Measurements from ENCODE around the gene PRELID3B.

Gene PRELID3B

GRCh38 chr20:59075934-59076508 lies 33.4 kb upstream of the PRELID3B start:
- Histone ChIP-seq H3K27ac (ENCODE audit: low read depth, low read length) (no peak overlapping the region), H3K27me3 (ENCODE audit: control insufficient read depth in 5 of 5, insufficient read depth in 4 of 5, low read length in 5 of 5) (peaks cover 4 to 12% (median 6%) of the 10 kb centered on the region in 5 donors), H3K4me3 (ENCODE audit: low read depth in 1 of 5, low read length in 5 of 5) (no peak overlapping the region), H3K4me1 (ENCODE audit: control insufficient read depth in 5 of 5, insufficient read depth in 5 of 5, low read length in 5 of 5) (no peaks in the 10 kb centered on the region), H3K9me3 (ENCODE audit: control insufficient read depth in 5 of 5, low read length in 5 of 5) (no peaks in the 10 kb centered on the region), H3K36me3 (ENCODE audit: control insufficient read depth in 5 of 5, insufficient read depth in 5 of 5, low read length in 5 of 5) (no peaks in the 10 kb centered on the region), H3K9ac (ENCODE audit: low read length in 5 of 5) (no peak overlapping the region)

DNA sequence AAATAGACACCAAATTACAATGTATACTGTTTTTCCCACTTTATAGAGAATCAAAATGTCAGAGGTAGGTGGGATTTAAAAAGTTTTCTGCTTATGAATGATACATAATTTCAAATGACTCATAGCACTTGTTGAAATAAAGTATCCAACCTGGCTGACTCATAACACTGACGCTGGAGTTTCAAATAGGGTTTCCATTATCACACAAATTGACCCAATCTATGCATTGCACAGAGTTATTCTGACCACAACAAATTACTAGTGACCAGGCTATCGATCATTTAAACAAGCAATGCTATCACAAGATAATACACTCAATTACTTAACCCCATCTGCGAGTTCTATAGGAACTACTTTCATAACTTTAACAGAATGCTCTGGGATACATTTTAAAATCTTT lies 31.9 kb upstream of the PRELID3B start:
- Histone ChIP-seq H3K9me3 (ENCODE audit: control insufficient read depth in 5 of 5, low read length in 5 of 5) (no peaks in the 10 kb centered on the region), H3K4me3 (ENCODE audit: low read depth in 1 of 5, low read length in 5 of 5) (no peak overlapping the region), H3K27me3 (ENCODE audit: control insufficient read depth in 5 of 5, insufficient read depth in 4 of 5, low read length in 5 of 5) (peaks cover 4 to 12% (median 7%) of the 10 kb centered on the region in 5 donors), H3K36me3 (ENCODE audit: control insufficient read depth in 5 of 5, insufficient read depth in 5 of 5, low read length in 5 of 5) (no peaks in the 10 kb centered on the region), H3K27ac (ENCODE audit: low read depth, low read length) (no peak overlapping the region), H3K9ac (ENCODE audit: low read length in 5 of 5) (no peak overlapping the region), H3K4me1 (ENCODE audit: control insufficient read depth in 5 of 5, insufficient read depth in 5 of 5, low read length in 5 of 5) (peaks cover 0 to 3% (median 0%) of the 10 kb centered on the region in 5 donors)

DNA sequence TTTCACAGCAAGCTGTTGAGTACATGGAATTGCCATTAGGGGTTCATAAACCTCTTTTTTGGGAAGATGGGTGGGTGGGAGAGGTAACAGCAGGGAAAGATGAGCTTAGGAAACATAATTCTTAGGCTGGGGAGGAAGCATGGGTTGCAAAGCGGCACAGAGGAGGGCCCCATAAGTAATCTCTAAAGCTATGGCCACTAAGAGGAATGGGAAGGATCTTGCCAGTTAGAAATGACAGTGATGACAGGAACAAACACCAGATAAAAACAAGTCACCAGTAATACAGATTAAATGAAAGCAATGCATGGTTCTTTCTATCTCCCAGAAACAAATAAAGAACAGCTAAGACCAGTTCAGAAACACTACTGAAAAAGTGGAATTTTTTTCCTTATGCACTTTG lies 31.0 kb upstream of the PRELID3B start:
- Histone ChIP-seq H3K9ac (ENCODE audit: low read length in 5 of 5) (no peak overlapping the region), H3K4me3 (ENCODE audit: low read depth in 1 of 5, low read length in 5 of 5) (no peak overlapping the region), H3K27me3 (ENCODE audit: control insufficient read depth in 5 of 5, insufficient read depth in 4 of 5, low read length in 5 of 5) (peaks cover 4 to 12% (median 7%) of the 10 kb centered on the region in 5 donors), H3K4me1 (ENCODE audit: control insufficient read depth in 5 of 5, insufficient read depth in 5 of 5, low read length in 5 of 5) (peaks cover 0 to 6% (median 0%) of the 10 kb centered on the region in 5 donors), H3K9me3 (ENCODE audit: control insufficient read depth in 5 of 5, low read length in 5 of 5) (no peaks in the 10 kb centered on the region), H3K36me3 (ENCODE audit: control insufficient read depth in 5 of 5, insufficient read depth in 5 of 5, low read length in 5 of 5) (no peaks in the 10 kb centered on the region), H3K27ac (ENCODE audit: low read depth, low read length) (no peak overlapping the region)

DNA sequence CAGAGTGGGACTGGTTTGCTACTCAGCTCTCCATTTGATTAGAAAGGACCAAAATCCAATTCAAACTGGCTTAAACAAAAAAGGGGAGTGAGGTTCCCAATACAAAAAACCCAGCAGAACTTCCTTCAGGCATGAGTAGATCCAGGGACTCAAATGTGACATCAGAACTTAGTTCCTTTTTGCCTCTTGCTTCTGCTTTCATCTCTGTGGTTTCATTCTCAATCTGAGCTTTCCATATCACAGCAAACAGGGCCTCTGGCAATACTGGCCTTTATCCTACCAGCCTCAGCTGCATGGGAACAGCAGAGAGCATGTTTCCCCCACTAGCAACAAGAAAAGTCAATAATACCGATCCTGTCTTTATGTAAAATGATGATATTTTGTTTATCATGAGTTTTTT lies 28.6 kb upstream of the PRELID3B start:
- Histone ChIP-seq H3K9ac (ENCODE audit: low read length in 5 of 5) (no peak overlapping the region), H3K27me3 (ENCODE audit: control insufficient read depth in 5 of 5, insufficient read depth in 4 of 5, low read length in 5 of 5) (peaks cover 0 to 8% (median 7%) of the 10 kb centered on the region in 5 donors), H3K4me3 (ENCODE audit: low read depth in 1 of 5, low read length in 5 of 5) (no peak overlapping the region), H3K36me3 (ENCODE audit: control insufficient read depth in 5 of 5, insufficient read depth in 5 of 5, low read length in 5 of 5) (no peaks in the 10 kb centered on the region), H3K27ac (ENCODE audit: low read depth, low read length) (no peak overlapping the region), H3K9me3 (ENCODE audit: control insufficient read depth in 5 of 5, low read length in 5 of 5) (no peaks in the 10 kb centered on the region), H3K4me1 (ENCODE audit: control insufficient read depth in 5 of 5, insufficient read depth in 5 of 5, low read length in 5 of 5) (peaks cover 0 to 10% (median 0%) of the 10 kb centered on the region in 5 donors)

DNA sequence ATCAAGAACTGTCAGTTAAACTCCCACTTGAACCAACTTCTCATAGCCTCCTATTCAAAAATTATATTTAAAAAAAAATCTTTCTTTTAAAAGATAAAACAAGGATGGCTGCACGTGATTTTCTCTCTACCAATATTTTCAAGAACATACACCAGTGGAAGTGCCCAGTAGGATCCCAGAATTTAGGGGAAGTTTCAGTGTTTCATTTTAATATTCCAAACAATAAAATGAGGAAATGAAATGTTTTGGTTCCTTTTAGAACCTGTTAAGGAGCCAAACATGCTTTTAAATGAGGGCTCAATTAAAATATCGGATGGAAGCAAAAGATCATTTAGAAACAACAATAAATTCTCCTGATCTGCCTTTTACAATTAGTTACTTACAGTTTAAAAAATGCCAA lies 26.4 kb upstream of the PRELID3B start:
- Histone ChIP-seq H3K9ac (ENCODE audit: low read length in 5 of 5) (no peak overlapping the region), H3K4me3 (ENCODE audit: low read depth in 1 of 5, low read length in 5 of 5) (no peak overlapping the region), H3K36me3 (ENCODE audit: control insufficient read depth in 5 of 5, insufficient read depth in 5 of 5, low read length in 5 of 5) (no peaks in the 10 kb centered on the region), H3K9me3 (ENCODE audit: control insufficient read depth in 5 of 5, low read length in 5 of 5) (no peaks in the 10 kb centered on the region), H3K4me1 (ENCODE audit: control insufficient read depth in 5 of 5, insufficient read depth in 5 of 5, low read length in 5 of 5) (peaks cover 0 to 12% (median 0%) of the 10 kb centered on the region in 5 donors), H3K27me3 (ENCODE audit: control insufficient read depth in 5 of 5, insufficient read depth in 4 of 5, low read length in 5 of 5) (peaks cover 0 to 5% (median 2%) of the 10 kb centered on the region in 5 donors), H3K27ac (ENCODE audit: low read depth, low read length) (no peak overlapping the region)

DNA sequence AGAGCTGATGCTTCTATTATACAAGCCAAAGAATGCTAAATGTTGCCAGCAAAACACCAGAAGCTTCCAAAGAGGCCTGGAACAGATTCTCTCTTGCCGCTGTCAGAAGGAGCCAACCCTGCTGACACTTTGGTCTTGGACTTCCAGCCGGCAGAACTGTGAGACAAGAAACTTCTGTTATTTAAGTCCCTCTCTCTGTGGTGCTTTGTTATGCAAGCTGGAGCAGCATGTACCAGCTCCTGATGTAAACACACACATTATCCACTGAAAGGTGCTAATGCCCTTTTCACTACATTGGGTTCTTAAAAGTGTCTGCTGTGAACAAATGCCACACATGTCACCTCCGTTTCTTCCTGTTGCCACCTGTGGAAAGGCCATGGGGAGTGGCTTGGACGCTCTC lies 25.9 kb upstream of the PRELID3B start:
- peaks cover 0 to 5% (median 3%) of the 10 kb centered on the region in 5 donors for H3K27me3 ChIP-seq (ENCODE audit: control insufficient read depth in 5 of 5, insufficient read depth in 4 of 5, low read length in 5 of 5)
- no peak overlapping the region for H3K27ac ChIP-seq (ENCODE audit: low read depth, low read length)
- no peaks in the 10 kb centered on the region for H3K36me3 ChIP-seq (ENCODE audit: control insufficient read depth in 5 of 5, insufficient read depth in 5 of 5, low read length in 5 of 5)
- H3K9me3 ChIP-seq (ENCODE audit: control insufficient read depth in 5 of 5, low read length in 5 of 5): no peaks in the 10 kb centered on the region
- peaks cover 0 to 12% (median 0%) of the 10 kb centered on the region in 5 donors for H3K4me1 ChIP-seq (ENCODE audit: control insufficient read depth in 5 of 5, insufficient read depth in 5 of 5, low read length in 5 of 5)
- H3K9ac ChIP-seq (ENCODE audit: low read length in 5 of 5): no peak overlapping the region
- H3K4me3 ChIP-seq (ENCODE audit: low read depth in 1 of 5, low read length in 5 of 5): no peak overlapping the region

DNA sequence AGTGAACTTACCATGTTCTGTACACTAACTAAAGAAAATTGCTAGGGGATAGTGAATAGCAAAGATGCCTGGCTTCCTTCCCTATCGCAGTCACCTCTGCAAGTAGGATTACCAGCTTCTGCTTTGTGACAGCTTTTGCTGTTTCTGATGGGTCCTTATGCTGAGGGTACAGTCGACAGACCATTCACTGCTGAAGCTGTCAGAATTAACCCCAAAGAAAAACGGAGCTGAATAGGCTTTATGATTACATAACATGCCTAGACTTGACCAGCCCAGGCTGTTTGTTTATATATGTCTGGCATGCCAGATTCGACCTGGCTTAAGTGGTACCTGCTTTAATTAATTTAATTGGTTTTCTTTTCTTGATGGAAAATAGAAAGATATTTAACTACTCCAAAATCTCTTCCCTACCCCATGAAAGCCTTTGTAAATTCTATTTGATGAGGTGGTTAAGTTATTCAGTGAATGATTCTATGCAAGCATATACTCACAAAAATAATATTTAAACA lies 21.7 kb upstream of the PRELID3B start:
- Histone ChIP-seq H3K27ac (ENCODE audit: low read depth, low read length) (no peak overlapping the region), H3K9ac (ENCODE audit: low read length in 5 of 5) (no peak overlapping the region), H3K36me3 (ENCODE audit: control insufficient read depth in 5 of 5, insufficient read depth in 5 of 5, low read length in 5 of 5) (no peaks in the 10 kb centered on the region), H3K4me3 (ENCODE audit: low read depth in 1 of 5, low read length in 5 of 5) (no peak overlapping the region), H3K27me3 (ENCODE audit: control insufficient read depth in 5 of 5, insufficient read depth in 4 of 5, low read length in 5 of 5) (peaks cover 0 to 5% (median 0%) of the 10 kb centered on the region in 5 donors), H3K4me1 (ENCODE audit: control insufficient read depth in 5 of 5, insufficient read depth in 5 of 5, low read length in 5 of 5) (peaks cover 0 to 14% (median 0%) of the 10 kb centered on the region in 5 donors), H3K9me3 (ENCODE audit: control insufficient read depth in 5 of 5, low read length in 5 of 5) (no peaks in the 10 kb centered on the region)

DNA sequence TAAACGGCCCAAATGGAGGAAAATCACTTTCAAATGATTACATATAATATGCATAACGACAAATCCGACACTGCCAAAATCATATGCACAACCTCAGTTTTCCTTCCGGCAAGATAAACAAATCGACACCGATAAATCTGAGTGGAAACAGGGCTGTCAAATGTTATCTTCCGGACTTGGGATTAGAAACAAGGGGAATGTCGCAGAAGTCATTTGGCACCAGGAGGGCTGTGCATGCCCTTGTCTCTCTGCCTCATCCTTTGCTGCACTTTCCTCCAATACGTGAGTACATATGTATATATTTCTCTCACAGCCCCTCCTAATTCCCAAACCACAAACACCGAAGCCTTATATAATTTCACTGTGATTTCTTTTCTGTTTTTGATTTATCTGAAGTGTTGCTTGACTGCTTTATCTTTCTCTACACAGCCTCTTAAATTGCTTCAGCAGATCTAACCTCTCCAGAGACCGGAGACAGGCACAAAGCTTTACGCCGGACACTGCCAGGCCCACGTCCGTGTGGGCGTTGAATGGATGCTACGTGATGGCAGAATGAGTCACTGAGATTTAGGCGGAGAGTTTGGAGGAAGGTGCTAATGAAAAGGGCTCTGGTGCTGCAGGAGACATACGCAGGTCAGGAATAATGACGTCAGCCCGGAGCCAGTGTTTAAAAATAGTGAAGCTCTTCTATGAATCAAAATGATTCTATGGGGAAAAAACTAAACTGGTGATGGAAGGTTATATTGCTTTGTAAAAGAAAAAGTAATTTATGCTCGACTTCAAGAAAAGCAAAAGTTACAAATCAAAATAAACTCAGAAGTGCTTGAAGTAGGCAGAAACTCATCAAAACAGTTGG lies 21.0 kb upstream of the PRELID3B start:
- Histone ChIP-seq H3K4me1 (ENCODE audit: control insufficient read depth in 5 of 5, insufficient read depth in 5 of 5, low read length in 5 of 5) (peaks cover 0 to 11% (median 0%) of the 10 kb centered on the region in 5 donors), H3K4me3 (ENCODE audit: low read depth in 1 of 5, low read length in 5 of 5) (peak overlapping the region in 1 of 5 donors; percentile 28), H3K9ac (ENCODE audit: low read length in 5 of 5) (peak overlapping the region in 1 of 5 donors; percentile 23), H3K27me3 (ENCODE audit: control insufficient read depth in 5 of 5, insufficient read depth in 4 of 5, low read length in 5 of 5) (peaks cover 0 to 5% (median 0%) of the 10 kb centered on the region in 5 donors), H3K9me3 (ENCODE audit: control insufficient read depth in 5 of 5, low read length in 5 of 5) (no peaks in the 10 kb centered on the region), H3K36me3 (ENCODE audit: control insufficient read depth in 5 of 5, insufficient read depth in 5 of 5, low read length in 5 of 5) (no peaks in the 10 kb centered on the region), H3K27ac (ENCODE audit: low read depth, low read length) (peak overlapping the region; percentile 3)

DNA sequence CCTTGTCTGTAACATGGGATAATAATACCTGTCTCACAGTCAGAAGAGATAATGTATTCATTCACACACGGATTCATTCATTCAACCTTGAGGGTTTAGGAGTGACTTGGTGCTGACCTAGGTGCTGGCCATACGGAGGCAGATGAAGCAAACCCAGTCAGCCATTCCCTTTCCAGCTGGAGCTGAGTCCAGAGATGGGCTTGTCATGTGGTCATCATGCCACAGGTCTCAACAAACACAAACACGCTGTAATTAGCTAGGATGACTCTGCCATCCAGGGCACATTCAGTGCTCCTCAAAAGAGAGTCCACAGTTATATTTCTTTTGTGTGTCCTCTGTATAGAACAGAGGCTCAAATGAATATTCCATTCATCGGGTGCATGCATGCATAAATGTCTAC lies 19.5 kb upstream of the PRELID3B start:
- H3K27ac ChIP-seq (ENCODE audit: low read depth, low read length): no peak overlapping the region
- peaks cover 0 to 7% (median 0%) of the 10 kb centered on the region in 5 donors for H3K4me1 ChIP-seq (ENCODE audit: control insufficient read depth in 5 of 5, insufficient read depth in 5 of 5, low read length in 5 of 5)
- no peaks in the 10 kb centered on the region for H3K9me3 ChIP-seq (ENCODE audit: control insufficient read depth in 5 of 5, low read length in 5 of 5)
- no peaks in the 10 kb centered on the region for H3K36me3 ChIP-seq (ENCODE audit: control insufficient read depth in 5 of 5, insufficient read depth in 5 of 5, low read length in 5 of 5)
- H3K27me3 ChIP-seq (ENCODE audit: control insufficient read depth in 5 of 5, insufficient read depth in 4 of 5, low read length in 5 of 5): peaks cover 0 to 5% (median 0%) of the 10 kb centered on the region in 5 donors
- no peak overlapping the region for H3K4me3 ChIP-seq (ENCODE audit: low read depth in 1 of 5, low read length in 5 of 5)
- H3K9ac ChIP-seq (ENCODE audit: low read length in 5 of 5): no peak overlapping the region

- no peaks in the 10 kb centered on the region for H3K9me3 ChIP-seq (ENCODE audit: control insufficient read depth in 5 of 5, low read length in 5 of 5)
- H3K4me3 ChIP-seq (ENCODE audit: low read depth in 1 of 5, low read length in 5 of 5): no peak overlapping the region
- H3K9ac ChIP-seq (ENCODE audit: low read length in 5 of 5): no peak overlapping the region
- H3K4me1 ChIP-seq (ENCODE audit: control insufficient read depth in 5 of 5, insufficient read depth in 5 of 5, low read length in 5 of 5): no peaks in the 10 kb centered on the region
- H3K36me3 ChIP-seq (ENCODE audit: control insufficient read depth in 5 of 5, insufficient read depth in 5 of 5, low read length in 5 of 5): no peaks in the 10 kb centered on the region
- no peak overlapping the region for H3K27ac ChIP-seq (ENCODE audit: low read depth, low read length)
- H3K27me3 ChIP-seq (ENCODE audit: control insufficient read depth in 5 of 5, insufficient read depth in 4 of 5, low read length in 5 of 5): no peaks in the 10 kb centered on the region
Measured at GRCh38 chr20:59055302-59055701, 12.7 kb upstream of the PRELID3B start.
